GM12865 (cell line): ENCODE measurements around the gene TPCN1.
"Not testable (repeated sequence)": the region's sequence is repeated elsewhere in the genome, so short reads cannot be mapped to it uniquely, and the experiment has no call there.

Source experiments
- DNase-seq: peaks from one replicate; pipeline ENCODE4 v3.0.0; 2010; ENCODE audit warnings: low read depth
- H3K4me3 ChIP-seq: 2 replicates; pipeline ENCODE4 v1.5.1; 2011; ENCODE audit warnings: mild to moderate bottlenecking, low read depth, low read length, control low read depth
- TF ChIP-seq, protein P1 (sequence below): IDR thresholded peaks from 2 replicates; pipeline ENCODE4 v1.5.1; 2011; ENCODE audit warnings: low read length, control low read depth, low read depth, inconsistent platforms; ENCODE audit not compliant: insufficient read depth; ENCODE audit errors: missing control alignments

Gene TPCN1

DNA sequence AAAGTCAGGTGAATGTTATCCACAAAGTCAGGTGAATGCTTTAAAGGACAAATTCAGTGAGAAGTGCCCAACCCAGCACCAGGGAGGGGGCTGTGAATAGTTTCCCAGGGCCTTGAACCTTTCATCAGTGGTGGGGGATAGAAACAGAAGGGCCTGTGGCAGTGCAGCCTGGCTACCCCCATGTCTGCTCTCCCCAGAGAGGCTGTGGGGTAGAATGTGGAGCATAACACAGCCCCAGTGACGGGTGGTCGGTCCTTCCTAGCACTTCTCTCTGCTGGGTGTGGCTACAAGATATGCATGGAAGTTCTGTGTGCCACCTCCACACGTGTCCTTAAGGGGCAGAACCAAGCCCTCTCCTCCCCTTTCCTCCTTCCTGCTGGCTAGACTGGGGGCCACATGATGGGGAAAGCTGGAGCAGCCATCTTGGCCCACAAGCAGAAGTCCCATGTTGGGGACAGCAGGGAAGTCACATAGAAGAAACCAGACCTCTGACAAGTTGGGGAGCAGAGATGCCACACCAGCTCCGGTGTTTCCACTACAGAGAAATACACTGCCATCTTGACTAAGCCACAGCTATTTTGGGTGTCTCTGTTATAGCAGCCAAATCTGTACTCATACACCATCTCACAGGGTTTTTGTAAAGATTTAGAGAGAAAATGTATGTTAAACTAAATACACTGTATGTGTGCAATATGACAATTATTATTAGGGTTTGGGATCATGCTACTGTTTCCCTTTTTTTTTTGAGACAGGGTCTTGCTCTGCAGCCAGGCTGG, 18.8 kb upstream of the TPCN1 start:
- no peak overlapping the region for H3K4me3 ChIP-seq
- TF ChIP-seq, protein P1, sequence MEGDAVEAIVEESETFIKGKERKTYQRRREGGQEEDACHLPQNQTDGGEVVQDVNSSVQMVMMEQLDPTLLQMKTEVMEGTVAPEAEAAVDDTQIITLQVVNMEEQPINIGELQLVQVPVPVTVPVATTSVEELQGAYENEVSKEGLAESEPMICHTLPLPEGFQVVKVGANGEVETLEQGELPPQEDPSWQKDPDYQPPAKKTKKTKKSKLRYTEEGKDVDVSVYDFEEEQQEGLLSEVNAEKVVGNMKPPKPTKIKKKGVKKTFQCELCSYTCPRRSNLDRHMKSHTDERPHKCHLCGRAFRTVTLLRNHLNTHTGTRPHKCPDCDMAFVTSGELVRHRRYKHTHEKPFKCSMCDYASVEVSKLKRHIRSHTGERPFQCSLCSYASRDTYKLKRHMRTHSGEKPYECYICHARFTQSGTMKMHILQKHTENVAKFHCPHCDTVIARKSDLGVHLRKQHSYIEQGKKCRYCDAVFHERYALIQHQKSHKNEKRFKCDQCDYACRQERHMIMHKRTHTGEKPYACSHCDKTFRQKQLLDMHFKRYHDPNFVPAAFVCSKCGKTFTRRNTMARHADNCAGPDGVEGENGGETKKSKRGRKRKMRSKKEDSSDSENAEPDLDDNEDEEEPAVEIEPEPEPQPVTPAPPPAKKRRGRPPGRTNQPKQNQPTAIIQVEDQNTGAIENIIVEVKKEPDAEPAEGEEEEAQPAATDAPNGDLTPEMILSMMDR, result no peak
- no peak for DNase-seq

DNA sequence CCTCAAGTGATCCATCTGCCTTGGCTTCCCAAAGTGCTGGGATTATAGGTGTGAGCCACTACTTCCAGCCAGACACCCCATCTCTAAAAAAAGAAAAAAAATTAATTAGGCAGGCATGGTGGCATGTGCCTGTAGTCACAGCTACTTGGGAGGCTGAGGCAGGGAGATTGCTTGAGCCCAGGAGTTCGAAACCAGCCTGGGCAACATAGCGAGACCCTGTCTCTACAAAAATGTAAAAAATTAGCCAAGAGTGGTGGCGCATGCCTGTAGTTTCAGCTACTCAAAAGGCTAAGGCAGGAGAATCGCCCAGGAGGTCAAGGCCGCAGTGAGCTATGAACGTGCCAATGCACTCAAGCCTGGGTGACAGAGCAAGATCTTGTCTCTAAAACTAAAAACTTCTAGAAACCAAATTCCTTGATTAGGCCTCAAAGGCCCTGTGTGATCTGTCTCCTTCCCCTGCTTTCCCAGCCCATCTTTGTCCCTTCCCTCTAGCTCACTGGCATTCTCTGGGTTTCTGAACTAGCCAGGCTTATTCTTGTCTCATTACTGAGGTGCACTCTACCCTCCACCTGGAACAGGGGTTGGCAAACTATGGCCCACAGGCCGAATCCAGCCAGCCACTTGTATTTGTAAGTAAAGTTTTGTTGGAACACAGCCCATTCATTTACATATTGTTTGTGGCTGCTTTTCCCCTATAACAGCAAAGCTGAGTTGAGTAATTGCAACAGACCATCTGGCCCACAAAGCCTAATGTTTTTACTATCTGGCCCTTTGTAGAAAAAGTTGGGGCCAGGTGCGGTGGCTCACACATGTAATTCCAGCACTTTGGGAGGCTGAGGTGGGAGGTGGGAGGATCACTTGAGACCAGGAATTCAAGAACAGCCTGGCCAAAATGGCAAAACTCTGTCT, 17.2 kb upstream of the TPCN1 start:
- no peak overlapping the region for H3K4me3 ChIP-seq
- TF ChIP-seq, protein P1, result no peak
- peak; percentile 62 for DNase-seq

DNA sequence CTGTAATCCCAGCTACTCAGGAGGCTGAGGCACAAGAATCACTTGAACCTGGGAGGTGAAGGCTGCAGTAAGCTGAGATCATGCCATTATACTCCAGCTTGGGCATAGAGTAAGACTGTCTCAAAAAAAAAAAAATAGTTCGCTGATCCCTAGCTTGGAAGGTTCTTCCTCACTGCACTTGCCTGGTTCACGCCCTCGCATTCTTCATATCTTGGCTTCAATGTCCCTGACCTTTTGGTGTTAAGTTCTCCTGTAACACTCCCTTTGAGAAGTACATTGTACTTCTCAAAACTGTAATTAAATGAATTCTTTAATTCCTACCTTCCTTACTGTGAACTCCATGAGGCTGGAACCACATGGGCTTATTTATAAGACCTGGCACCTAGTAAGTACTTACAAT, 16.5 kb upstream of the TPCN1 start:
- DNase-seq, result no peak
- H3K4me3 ChIP-seq, result no peak overlapping the region
- TF ChIP-seq, protein P1, result no peak

DNA sequence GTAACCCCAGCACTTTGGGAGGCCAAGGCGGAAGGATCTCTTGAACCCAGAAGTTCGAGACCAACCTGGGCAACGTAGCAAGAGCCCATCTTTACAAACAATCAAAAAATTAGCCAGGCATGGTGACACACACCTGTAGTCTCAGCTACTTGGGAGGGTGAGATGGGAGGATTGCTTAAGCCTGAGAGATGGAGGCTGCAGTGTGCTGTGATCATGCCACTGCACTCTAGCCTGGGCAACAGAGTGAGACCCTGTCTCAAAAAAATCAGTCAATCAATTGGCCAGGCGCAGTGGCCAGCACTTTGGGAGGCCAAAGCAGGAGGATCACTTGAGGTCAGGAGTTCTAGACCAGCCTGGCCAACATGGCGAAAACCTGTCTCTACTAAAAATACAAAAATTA, 14.5 kb upstream of the TPCN1 start:
- not testable (repeated sequence) for H3K4me3 ChIP-seq, DNase-seq

DNA sequence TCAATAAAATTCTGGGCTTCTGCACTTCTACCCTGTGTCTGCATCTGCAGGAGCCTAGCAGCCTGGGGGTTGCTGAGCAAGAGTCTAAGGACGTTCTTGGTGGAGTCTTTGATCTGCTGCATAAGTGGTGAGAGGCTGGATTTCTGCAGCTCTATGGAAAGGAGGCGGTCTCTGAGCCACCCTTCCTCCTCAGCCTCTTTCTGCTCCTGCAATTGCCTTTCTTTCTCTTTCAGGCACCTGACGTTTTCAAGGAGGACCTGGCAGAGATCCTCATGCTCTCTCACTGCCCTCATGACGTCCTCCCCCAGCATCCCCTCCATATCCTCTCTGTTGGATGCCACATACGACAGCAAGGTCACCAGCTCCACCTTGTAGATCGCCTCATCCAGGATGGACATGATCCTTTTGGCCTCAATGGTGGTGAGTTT, 13.6 kb upstream of the TPCN1 start:
- TF ChIP-seq, protein P1, result no peak
- peak; percentile 31 for DNase-seq
- H3K4me3 ChIP-seq, result peak overlapping the region; percentile 23

DNA sequence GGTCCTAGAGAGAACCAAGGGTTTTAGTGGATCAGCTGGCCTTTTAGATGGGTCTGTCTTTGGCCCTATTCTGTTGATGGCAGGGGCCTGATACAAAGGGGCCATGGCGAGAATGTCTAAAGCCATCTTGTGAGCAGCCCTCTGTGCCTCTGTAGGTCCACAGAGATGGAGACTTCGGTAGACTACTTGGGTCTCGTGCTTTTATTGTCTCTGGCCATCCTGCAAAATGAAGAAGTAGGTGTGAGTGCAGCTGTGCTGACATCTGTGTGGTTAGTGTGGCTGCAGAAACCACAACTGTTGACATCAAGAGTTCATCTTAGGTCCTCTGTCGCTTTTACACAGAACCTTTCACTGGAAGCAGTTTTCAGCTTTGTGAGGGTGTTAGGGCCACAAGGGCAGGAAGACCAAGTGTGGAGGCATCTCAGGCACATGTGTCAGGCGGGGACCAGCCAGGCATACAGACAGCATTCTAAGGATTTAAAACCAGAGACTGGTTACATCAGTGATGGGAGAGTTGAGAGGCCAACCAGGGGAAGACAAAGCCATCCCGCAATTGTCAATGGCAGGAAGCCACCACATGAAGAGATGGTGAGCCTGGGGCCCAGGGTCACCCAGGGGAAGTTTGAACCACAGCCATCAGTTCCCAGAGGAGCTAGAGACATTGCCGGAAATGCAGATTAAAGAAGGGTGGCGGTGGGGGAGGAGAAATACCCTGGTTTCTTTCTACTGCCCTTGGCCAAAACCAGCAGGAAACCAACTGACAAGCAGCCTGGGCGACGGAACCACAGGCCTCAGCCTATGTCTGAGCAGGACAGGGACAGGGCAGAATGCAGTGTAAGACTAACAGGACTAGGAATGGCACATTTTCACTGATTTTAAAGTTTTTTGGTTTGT, 13.0 kb upstream of the TPCN1 start:
- peak; percentile 98 for DNase-seq
- H3K4me3 ChIP-seq, result peak overlapping the region; percentile 23
- TF ChIP-seq, protein P1, result no peak
